ENCODE results near the gene LARP4B. TPM values are rescaled to one million over a fixed set of nuclear protein-coding genes. Genes with fewer than 3 reads are reported as not detected.

LARP4B gene
- total RNA-seq, 1 experiment from 2014 or later: 122 TPM

DNA sequence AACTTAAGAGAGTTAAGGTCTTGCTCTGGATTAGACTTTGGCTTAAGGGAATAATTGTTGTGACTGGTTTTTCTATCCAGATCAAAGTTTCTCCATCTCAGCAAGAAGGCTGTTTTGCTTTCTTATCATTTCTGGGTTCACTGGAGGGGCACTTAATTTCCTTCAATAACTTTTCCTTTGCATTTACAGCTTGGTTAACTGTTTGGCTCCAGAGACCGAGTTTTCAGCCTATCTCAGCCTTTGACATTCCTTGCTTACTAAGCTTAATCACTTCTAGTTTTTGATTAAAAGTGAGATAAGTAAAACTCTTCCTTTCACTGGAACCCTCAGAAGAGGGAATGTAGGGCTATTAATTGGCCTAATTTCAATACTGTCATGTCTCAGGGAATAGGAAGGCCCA is 76.4 kb downstream of the LARP4B start:
- DNase-seq (ENCODE audit: low read depth, low spot score): no peak
- no peak for ATAC-seq
- Histone ChIP-seq H3K79me2 (ENCODE audit: insufficient read depth, low read length) (peaks cover 99% of the 10 kb centered on the region), H3K36me3 (ENCODE audit: control insufficient read depth in 1 of 2, insufficient read depth in 2 of 2, low read length in 2 of 2) (peaks cover 10 to 50% of the 10 kb centered on the region in 2 experiments; a peak in 3 of 4 replicates), H2AFZ (ENCODE audit: low read depth, low read length, poor library complexity, severe bottlenecking) (no peak overlapping the region), H3K4me1 (ENCODE audit: control insufficient read depth in 1 of 2, insufficient read depth in 2 of 2, low read length in 2 of 2) (no peaks in the 10 kb centered on the region), H3K27ac (ENCODE audit: low read depth, low read length) (no peak overlapping the region), H4K20me1 (ENCODE audit: insufficient read depth) (peaks cover 8% of the 10 kb centered on the region; the same call in 1 of the 2 replicates), H3K4me3 (replicated peaks in 1 of 2; ENCODE audit: low read depth in 1 of 2, low read length in 2 of 2) (no peak overlapping the region), H3K9me2 (ENCODE audit: insufficient read depth) (no peaks in the 10 kb centered on the region), H3K27me3 (ENCODE audit: insufficient read depth, low read length) (no peaks in the 10 kb centered on the region), H3K9me3 (ENCODE audit: control insufficient read depth in 1 of 2, insufficient read depth in 1 of 2, low read depth in 1 of 2, low read length in 2 of 2) (no peaks in the 10 kb centered on the region), H3K4me2 (ENCODE audit: low read length) (no peak overlapping the region), H3K9ac (ENCODE audit: low read length) (no peak overlapping the region)
- intact Hi-C loops (cut with micrococcal nuclease): no loop called here
- TF ChIP-seq SIN3A (IDR thresholded peaks at IDR 0.05; ENCODE audit: low read depth) (no peak), TCF7L2 (IDR thresholded peaks at IDR 0.05; ENCODE audit: borderline replicate concordance, extremely low read depth, insufficient read depth, insufficient read length) (no peak), JUND (IDR thresholded peaks at IDR 0.05) (no peak), POLR2A (IDR thresholded peaks at IDR 0.05; ENCODE audit: borderline replicate concordance, extremely low read depth, insufficient read depth, insufficient read length) (no peak), ZNF274 (IDR thresholded peaks at IDR 0.05; ENCODE audit: low read depth, low read length) (no peak), EGR1 (IDR thresholded peaks at IDR 0.05; ENCODE audit: low read depth) (no peak), CTCF (IDR thresholded peaks at IDR 0.05 in 2 of 3, conservative IDR thresholded peaks at IDR 0.05 in 1 of 3; ENCODE audit: borderline replicate concordance in 1 of 3, insufficient read depth in 1 of 3, low read depth in 2 of 3, low read length in 2 of 3) (no peak), SRF (IDR thresholded peaks at IDR 0.05; ENCODE audit: low read depth) (no peak), CBX3 (IDR thresholded peaks at IDR 0.05; ENCODE audit: low read depth) (no peak), ZBTB33 (IDR thresholded peaks at IDR 0.05; ENCODE audit: extremely low read depth, insufficient replicate concordance, low read length) (no peak), POLR2AphosphoS5 (IDR thresholded peaks at IDR 0.05; ENCODE audit: low read depth, low read length) (no peak)
- BruUV-seq (replicated peaks): TSS peak; percentile 4
- ChIA-PET RAD21 (ENCODE audit: low non-redundant PET in 1 of 2, low total read pairs in 2 of 2, uncharacterized antibody in 2 of 2, unreplicated experiment in 2 of 2) (no interaction called here), POLR2A (no interaction called here), CTCF (no interaction called here)

Measured in HCT116 (cell line).